ENCODE data around the gene DNER. TPM values are rescaled to one million over a fixed set of nuclear protein-coding genes. Genes with fewer than 3 reads are reported as not detected.

DNER gene
- total RNA-seq, 1 experiment from 2014 or later = 3.7 TPM

- Mint-ChIP-seq H3K27ac (no peak overlapping the region), H3K4me1 (no peaks in the 10 kb centered on the region), H3K36me3 (peaks cover 23% of the 10 kb centered on the region), H3K27me3 (ENCODE audit: low read depth) (no peaks in the 10 kb centered on the region), H3K9me3 (peaks cover 33% of the 10 kb centered on the region), H3K4me3 (no peak overlapping the region)
- DNase-seq (ENCODE audit: low spot score) = no peak
- TF ChIP-seq IRF2 (CRISPR knock-in tag; IDR thresholded peaks at IDR 0.05; ENCODE audit: borderline replicate concordance, low read depth) (no peak), ZNF396 (CRISPR knock-in tag; IDR thresholded peaks at IDR 0.05; ENCODE audit: borderline replicate concordance) (no peak)
- ChIA-PET CTCF (no interaction called here), POLR2A (no interaction called here)
- ATAC-seq = no peak
These were observed 367.4 kb downstream of the DNER start for GRCh38 chr2:229346816-229347540.

- DNase-seq (ENCODE audit: low spot score) (no peak), ATAC-seq (no peak)
- H3K36me3 Mint-ChIP-seq = peaks cover 15% of the 10 kb centered on the region
- no peak overlapping the region for H3K4me3 Mint-ChIP-seq
- POLR2A ChIA-PET = no interaction called here
- H3K27ac Mint-ChIP-seq = no peak overlapping the region
- CTCF ChIA-PET = no interaction called here
- no peaks in the 10 kb centered on the region for H3K27me3 Mint-ChIP-seq (ENCODE audit: low read depth)
- H3K4me1 Mint-ChIP-seq = no peaks in the 10 kb centered on the region
- H3K9me3 Mint-ChIP-seq = peaks cover 21% of the 10 kb centered on the region
- TF ChIP-seq ATF6 (CRISPR knock-in tag; IDR thresholded peaks at IDR 0.05) (no peak), ERG (CRISPR knock-in tag; IDR thresholded peaks at IDR 0.05) (no peak), ZNF532 (CRISPR knock-in tag; IDR thresholded peaks at IDR 0.05; ENCODE audit: borderline replicate concordance) (no peak), ZNF396 (CRISPR knock-in tag; IDR thresholded peaks at IDR 0.05; ENCODE audit: borderline replicate concordance) (no peak), TEAD4 (CRISPR knock-in tag; IDR thresholded peaks at IDR 0.05) (no peak), USF1 (CRISPR knock-in tag; IDR thresholded peaks at IDR 0.05) (no peak), ETV6 (CRISPR knock-in tag; IDR thresholded peaks at IDR 0.05) (no peak), SP1 (CRISPR knock-in tag; conservative IDR thresholded peaks at IDR 0.05) (no peak), OVOL2 (CRISPR knock-in tag; IDR thresholded peaks at IDR 0.05; ENCODE audit: borderline replicate concordance) (no peak), IRF2 (CRISPR knock-in tag; IDR thresholded peaks at IDR 0.05; ENCODE audit: borderline replicate concordance, low read depth) (no peak), SMAD3 (CRISPR knock-in tag; IDR thresholded peaks at IDR 0.05; ENCODE audit: borderline replicate concordance) (no peak), NR2C2 (CRISPR knock-in tag; IDR thresholded peaks at IDR 0.05) (no peak), JAZF1 (CRISPR knock-in tag; IDR thresholded peaks at IDR 0.05) (no peak)
- TF ChIP-seq, protein P1, sequence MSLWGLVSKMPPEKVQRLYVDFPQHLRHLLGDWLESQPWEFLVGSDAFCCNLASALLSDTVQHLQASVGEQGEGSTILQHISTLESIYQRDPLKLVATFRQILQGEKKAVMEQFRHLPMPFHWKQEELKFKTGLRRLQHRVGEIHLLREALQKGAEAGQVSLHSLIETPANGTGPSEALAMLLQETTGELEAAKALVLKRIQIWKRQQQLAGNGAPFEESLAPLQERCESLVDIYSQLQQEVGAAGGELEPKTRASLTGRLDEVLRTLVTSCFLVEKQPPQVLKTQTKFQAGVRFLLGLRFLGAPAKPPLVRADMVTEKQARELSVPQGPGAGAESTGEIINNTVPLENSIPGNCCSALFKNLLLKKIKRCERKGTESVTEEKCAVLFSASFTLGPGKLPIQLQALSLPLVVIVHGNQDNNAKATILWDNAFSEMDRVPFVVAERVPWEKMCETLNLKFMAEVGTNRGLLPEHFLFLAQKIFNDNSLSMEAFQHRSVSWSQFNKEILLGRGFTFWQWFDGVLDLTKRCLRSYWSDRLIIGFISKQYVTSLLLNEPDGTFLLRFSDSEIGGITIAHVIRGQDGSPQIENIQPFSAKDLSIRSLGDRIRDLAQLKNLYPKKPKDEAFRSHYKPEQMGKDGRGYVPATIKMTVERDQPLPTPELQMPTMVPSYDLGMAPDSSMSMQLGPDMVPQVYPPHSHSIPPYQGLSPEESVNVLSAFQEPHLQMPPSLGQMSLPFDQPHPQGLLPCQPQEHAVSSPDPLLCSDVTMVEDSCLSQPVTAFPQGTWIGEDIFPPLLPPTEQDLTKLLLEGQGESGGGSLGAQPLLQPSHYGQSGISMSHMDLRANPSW (CRISPR knock-in tag; conservative IDR thresholded peaks at IDR 0.05; ENCODE audit: low read depth) = no peak
- TF ChIP-seq, protein P2, sequence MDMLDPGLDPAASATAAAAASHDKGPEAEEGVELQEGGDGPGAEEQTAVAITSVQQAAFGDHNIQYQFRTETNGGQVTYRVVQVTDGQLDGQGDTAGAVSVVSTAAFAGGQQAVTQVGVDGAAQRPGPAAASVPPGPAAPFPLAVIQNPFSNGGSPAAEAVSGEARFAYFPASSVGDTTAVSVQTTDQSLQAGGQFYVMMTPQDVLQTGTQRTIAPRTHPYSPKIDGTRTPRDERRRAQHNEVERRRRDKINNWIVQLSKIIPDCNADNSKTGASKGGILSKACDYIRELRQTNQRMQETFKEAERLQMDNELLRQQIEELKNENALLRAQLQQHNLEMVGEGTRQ (CRISPR knock-in tag; IDR thresholded peaks at IDR 0.05) = no peak
- TF ChIP-seq, protein P3, sequence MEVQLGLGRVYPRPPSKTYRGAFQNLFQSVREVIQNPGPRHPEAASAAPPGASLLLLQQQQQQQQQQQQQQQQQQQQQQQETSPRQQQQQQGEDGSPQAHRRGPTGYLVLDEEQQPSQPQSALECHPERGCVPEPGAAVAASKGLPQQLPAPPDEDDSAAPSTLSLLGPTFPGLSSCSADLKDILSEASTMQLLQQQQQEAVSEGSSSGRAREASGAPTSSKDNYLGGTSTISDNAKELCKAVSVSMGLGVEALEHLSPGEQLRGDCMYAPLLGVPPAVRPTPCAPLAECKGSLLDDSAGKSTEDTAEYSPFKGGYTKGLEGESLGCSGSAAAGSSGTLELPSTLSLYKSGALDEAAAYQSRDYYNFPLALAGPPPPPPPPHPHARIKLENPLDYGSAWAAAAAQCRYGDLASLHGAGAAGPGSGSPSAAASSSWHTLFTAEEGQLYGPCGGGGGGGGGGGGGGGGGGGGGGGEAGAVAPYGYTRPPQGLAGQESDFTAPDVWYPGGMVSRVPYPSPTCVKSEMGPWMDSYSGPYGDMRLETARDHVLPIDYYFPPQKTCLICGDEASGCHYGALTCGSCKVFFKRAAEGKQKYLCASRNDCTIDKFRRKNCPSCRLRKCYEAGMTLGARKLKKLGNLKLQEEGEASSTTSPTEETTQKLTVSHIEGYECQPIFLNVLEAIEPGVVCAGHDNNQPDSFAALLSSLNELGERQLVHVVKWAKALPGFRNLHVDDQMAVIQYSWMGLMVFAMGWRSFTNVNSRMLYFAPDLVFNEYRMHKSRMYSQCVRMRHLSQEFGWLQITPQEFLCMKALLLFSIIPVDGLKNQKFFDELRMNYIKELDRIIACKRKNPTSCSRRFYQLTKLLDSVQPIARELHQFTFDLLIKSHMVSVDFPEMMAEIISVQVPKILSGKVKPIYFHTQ (CRISPR knock-in tag; IDR thresholded peaks at IDR 0.05) = no peak
These were observed 369.4 kb downstream of the DNER start for GRCh38 chr2:229344955-229345354.

Data from WTC11 (cell line).